Activated T-helper 1 cell treated with anti-CD3 and anti-CD28 coated beads, Interleukin-2, amount 50 U/mL, for 16 hours (primary cell): ENCODE results near the gene C2.
"Not testable (repeated sequence)": the region's sequence is repeated elsewhere in the genome, so short reads cannot be mapped to it uniquely, and the experiment has no call there.

ENCODE experiments used
- DNase-seq, 2 donors: peaks; one replicate each; pipeline ENCODE4 v3.0.0-alpha.2; 2020; ENCODE audit warnings: low read depth in 1 of 2, low spot score in 1 of 2

The C2 gene

GRCh38 chr6:31898383-31899011, 29.0 kb upstream of the C2 start:
- no peak for DNase-seq

DNA sequence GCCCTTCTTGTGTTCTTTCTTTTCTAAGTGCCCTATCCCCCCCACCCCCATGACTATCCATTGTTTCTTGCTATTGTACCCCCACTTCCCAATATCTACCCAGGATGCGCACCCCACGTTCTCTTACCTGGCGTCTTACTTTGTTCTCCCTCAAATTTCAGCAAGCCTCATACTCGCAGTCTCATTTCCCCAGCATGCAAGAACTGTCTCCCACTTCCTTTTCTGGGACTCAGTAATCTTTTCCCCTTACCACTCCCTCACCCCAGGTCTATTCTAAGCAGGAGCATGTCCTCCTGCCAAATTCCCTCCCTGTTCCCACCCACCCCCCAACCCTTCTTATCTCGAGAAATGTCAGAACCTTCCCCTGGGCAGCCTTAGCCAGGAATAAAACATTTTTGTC, 28.3 kb upstream of the C2 start:
- DNase-seq = no peak

GRCh38 chr6:31899882-31900722, 27.4 kb upstream of the C2 start:
- DNase-seq = no peak

- DNase-seq = no peak
Measured at GRCh38 chr6:31900917-31901414, 26.6 kb upstream of the C2 start.

DNA sequence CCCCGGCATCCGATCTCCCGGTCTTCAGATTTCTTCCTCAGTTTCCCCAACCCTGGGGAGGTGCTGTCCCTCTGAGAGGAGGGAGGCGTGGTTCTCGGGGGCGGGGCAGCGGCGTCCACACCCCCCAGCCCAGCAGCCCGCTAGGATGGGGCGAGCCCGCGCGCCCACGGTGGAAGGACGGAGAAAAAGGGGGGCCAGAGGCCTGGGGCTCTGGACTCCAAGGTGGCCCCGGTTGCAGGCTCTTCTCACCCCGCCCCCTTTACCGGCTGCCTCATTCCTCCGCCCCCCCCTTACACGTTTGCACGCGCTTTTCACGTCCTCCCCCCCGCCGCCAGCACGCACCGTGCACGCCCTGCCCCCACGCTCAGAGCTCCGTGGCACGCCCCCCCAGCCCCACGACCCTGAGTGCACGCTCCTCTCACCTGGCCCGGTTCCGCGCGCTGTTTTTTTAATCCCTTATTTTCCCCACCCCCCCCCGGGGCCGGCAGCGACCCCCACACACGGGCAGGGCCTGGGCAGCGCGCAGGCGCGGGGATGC, 26.0 kb upstream of the C2 start:
- peak; percentile 38 to 56 for DNase-seq

- DNase-seq = peak; percentile 61 to 75
Measured at GRCh38 chr6:31901953-31902643, 25.4 kb upstream of the C2 start, which contains the start of gene ZBTB12. ZBTB12 (minus strand) TSS chr6:31902086; CDS start chr6:31901305, 781 bp downstream.

DNA sequence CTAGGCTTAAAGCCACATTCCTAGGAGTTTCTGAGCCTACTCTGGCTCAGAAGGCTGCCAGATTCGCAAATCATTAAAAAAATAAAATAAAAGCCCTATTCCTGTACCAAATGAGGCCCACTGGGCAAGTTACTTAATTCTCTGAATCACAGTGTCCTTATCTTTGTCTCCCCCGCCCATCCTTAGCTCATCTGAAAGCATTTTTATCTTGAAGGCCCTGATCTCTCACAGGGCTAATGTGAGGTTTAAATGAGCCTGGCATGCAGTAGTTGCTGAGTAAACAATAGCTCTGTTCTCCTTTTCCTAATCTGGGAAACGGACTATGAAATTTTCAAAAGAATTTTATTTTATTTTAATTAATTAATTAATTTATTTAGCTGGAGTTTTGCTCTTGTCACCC, 23.6 kb upstream of the C2 start:
- DNase-seq = no peak

DNA sequence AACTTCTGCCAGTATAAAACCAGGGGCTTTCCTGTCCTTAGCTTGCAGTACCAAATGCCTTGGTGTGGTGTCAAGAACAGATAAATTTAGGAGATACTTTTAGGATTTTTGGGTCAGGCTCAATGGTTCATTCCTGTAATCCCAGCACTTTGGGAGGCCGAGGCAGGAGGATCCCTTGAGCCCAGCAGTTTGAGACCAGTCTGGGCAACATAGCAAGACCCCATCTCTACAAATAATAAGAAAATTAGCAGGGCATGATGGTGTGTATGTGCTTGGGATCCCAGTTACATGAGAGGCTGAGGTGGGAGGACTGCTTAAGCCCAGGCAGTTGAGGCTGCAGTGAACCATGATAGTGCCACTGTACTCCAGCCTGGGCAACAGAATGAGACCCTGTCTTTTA, 22.5 kb upstream of the C2 start:
- DNase-seq = no peak

GRCh38 chr6:31906122-31906521, 21.4 kb upstream of the C2 start:
- no peak for DNase-seq

DNA sequence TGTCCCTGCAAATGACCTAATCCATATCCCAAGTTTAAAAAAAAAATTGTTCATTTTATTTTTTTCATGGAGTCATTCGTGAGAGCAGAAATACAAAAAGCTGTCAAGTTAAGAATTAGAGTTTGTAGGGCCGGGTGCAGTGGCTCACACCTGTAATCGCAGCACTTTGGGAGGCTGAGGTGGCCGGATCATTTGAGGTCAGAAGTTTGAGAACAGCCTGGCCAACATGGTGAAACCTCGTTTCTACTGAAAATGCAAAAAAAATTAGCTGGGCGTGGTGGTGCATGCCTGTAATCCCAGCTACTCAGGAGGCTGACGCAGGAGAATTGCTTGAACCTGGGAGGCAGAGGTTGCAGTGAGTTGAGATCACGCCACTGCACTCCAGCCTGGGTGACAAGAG, 20.8 kb upstream of the C2 start:
- not testable (repeated sequence) for DNase-seq

DNA sequence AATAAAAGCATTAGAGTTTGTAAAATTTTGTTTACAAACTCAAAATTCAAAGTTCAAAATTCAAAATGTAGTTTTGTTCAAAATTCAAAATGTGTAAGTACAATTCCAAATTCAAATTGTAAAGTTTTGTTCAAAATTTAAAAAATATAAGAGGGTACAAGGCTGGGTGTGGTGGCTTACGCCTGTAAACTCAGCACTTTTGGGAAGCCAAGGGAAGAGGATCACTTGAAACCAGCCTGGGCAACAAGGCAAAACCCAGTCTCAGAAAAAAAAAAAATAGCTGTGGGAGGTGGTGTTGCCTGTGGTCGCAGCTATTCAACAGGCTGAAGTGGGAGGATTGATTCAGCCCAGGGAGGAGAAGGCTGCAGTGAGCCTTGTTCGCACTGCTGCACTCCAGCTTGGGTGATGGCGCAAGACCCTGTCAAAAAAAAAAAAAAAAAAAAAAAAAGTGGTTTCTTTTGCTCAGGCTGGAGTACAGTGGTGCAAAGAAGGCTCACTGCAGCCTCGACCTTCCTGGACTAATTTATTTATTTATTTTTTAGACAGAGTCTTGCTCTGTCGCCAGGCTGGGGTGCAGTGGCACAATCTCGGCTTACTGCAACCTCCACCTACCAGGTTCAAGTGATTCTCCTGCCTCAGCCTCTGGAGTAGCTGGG, 20.2 kb upstream of the C2 start:
- no peak for DNase-seq

DNA sequence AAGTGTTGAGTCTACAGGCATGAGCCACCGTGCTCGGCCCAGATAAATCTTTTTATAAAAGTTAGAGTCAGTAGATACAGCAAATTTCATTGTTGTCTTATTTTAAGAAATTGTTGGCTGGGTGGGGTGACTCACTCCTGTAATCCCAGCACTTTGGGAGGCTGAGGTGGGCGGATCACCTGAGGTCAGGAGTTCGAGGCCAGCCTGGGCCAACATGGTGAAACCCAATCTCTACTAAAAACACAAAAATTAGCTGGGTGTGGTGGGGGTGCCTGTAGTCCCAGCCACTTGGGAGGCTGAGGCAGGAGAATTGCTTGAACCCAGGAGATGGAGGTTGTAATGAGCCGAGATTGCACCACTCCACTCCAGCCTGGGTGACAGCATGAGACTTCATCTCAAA, 19.3 kb upstream of the C2 start:
- DNase-seq = not testable (repeated sequence)

DNA sequence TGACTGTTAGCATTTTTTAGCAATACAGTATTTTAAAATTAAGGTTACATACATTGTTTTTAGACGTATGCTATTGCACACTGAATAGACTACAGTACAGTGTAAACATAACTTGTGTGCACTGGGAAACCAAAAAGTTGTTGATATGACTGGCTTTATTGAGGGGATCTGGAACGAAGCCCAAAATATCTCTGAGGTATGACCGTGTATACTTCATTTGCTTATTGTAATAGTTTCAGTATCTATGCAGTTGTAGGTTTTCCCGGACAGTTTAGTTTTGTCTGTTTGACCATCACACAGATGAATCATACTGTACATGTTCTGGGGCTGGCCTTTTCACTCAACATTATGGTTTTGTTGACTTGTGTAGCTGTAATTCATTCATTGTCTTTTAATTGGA, 18.7 kb upstream of the C2 start:
- no peak for DNase-seq

DNA sequence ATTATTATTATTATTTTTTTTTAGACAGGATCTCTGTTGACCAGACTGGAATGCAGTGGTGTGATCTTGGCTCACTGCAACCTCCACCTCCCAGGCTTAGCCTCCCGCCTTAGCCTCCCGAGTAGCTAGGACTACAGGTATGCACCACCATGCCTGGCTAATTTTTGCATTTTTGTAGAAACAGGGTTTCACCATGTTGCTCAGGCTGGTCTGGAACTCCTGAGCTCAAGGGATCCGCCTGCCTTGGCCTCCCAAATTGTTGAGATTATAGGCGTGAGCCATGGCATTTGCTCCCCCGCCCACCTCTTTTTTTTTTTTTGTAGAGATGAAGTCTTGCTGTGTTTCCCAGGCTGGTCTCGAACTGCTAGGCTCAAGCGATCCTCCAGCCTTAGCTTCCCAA, 18.2 kb upstream of the C2 start:
- not testable (repeated sequence) for DNase-seq

DNA sequence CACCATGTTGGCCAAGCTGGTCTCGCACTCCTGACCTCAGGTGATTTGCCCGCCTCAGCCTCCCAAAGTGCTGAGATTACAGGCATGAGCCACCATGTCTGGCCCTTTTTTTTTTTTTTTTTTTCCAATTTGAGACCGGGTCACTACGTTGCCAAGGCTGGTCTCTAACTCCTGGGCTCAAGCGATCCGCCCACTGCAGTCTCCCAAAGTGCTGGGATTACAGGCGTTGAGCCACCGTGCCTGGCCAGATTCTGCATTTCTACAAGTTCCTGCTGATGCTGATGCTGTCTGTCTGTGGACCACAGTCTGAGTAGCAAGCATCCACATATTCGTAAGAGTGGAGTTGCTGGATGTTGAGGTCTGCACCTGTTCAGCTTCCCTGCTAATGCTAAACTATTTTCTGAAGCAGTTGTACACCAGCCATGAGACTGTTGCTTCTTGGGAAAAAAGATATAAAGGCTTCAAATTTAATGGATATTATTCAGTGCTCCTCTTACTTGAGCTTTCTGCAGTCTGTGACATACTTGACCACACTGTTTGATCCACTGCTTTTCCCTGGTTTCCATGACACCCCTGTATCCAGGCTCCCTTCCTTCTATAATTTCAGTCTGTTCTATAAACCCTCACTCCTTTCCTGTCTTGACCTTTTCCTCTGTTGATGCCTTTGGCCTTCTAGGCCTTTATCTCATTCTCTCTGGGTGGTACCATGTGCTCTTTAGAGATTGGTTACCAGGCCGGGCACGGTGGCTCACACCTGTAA, 15.5 kb upstream of the C2 start:
- no peak for DNase-seq

- no peak for DNase-seq
Measured at GRCh38 chr6:31915351-31915750, 12.2 kb upstream of the C2 start.

- no peak for DNase-seq
Measured at GRCh38 chr6:31915756-31916155, 11.8 kb upstream of the C2 start.

GRCh38 chr6:31918069-31918720, 9.3 kb upstream of the C2 start:
- DNase-seq = no peak

DNA sequence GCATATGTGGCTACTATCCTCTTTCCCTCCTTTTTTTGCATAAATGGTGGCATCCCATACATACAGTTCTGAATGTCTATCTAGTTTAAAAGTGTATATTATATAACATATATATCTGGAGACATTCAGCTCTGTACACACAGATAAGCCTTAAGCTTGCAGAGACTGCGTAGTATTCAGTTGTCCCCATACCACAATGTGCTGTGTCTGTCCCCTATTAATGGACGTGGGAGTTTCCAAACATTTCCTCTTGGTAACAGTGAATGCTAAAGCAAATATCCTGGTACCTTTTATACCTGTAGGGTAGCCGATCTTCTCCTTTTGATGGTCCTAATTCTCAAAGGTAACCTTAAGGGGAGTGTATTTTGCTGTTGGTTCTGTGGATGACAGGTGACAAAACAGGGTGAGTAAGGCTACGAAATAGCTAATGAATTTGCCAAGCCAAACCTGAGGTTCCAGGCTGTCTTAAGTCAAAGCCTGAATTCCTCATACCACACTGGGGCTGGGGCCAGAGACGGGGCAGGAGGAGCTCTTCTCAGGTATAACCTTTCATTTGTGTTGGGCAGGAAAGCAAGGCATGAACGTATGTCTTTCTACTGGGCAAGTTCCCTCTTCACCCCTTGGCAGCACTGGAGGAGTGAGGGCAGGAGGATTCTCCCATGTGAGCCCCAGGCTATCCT, 7.8 kb upstream of the C2 start:
- DNase-seq = no peak
